Stimulated activated CD4-positive, alpha-beta T cell treated with anti-CD3 and anti-CD28 coated beads, Interleukin-4, amount 100 ng/mL, for 4 hours (primary cell): ENCODE measurements around the gene PKMYT1.
"Not testable (repeated sequence)": the region's sequence is repeated elsewhere in the genome, so short reads cannot be mapped to it uniquely, and the experiment has no call there.

Source experiments
- DNase-seq, 2 experiments: peaks; one replicate each; pipeline ENCODE4 v3.0.0-alpha.2; 2020

Gene PKMYT1

GRCh38 chr16:2955779-2956578, 24.3 kb downstream of the PKMYT1 start:
- no peak for DNase-seq

DNA sequence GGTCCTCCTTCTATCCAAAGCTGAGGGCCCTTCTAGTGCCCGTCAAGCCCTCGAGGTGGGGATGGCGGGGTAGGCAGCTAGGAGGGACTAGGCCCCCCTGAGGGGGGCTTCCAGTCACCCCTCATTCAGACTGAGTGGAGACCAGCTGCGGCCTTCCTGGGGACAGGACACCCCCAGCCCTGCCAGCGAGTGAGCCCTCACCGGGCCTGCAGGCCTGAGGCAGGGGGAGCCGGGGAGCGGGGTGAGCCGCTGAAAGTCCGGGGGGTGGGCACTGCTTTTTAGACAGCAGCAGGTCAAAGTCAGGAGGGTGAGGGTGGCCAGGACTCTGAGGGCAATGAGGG, 24.8 kb downstream of the PKMYT1 start:
- no peak for DNase-seq

GRCh38 chr16:2954656-2955381, 25.4 kb downstream of the PKMYT1 start:
- no peak for DNase-seq

GRCh38 chr16:2953706-2954627, 26.3 kb downstream of the PKMYT1 start:
- DNase-seq = no peak

DNA sequence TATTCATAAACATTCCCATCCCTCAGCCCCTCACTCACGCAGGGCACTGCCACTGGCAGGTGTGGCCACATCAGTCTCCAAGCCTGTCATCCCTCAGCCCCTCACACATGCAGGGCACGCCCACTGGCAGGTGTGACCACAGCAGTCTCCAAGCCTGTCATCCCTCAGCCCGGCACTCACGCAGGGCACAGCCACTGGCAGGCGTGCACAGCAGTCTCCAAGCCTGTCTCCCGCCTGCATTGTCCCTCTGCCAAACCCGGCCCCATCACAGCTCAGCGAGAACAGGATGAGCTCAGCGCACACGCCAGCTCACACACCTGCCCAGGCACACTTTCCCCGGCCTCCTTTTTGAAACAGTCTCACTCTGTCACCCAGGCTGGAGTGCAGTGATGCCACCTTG, 27.6 kb downstream of the PKMYT1 start:
- no peak for DNase-seq

- DNase-seq = no peak
Measured at GRCh38 chr16:2950773-2951172, 29.5 kb downstream of the PKMYT1 start.

- no peak for DNase-seq
Measured at GRCh38 chr16:2950353-2950724, 29.9 kb downstream of the PKMYT1 start.

DNA sequence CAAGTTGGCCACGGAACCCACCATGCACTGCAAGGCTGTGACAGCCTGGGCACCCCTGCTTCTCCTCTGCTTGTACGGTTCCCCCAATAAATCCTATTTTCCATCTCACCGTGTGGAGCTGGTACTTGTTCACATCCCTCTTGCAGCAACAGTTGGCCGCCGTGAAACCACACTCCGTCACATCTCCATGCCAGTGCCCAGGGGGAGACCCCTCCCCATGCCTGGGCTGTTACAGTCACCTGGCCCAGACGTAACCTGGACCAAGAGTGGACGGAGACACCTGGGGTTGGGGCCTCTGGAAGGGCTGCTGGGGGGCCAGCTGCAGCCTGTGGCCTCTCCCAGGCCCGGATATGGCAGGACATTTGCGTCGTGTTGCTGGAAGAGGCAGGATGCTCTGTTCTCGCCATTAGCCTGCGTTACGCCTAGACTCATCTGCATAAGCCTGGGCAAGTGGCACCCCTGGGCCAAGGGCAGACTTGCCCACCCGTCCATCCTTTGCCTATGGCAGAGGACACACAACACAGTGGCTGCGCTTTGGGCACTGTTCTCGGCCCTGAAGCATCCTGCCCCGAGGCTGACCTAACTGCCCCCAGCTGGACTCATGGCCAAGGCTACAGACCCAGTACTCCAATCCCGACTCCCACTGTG, 30.4 kb downstream of the PKMYT1 start:
- DNase-seq = no peak

DNA sequence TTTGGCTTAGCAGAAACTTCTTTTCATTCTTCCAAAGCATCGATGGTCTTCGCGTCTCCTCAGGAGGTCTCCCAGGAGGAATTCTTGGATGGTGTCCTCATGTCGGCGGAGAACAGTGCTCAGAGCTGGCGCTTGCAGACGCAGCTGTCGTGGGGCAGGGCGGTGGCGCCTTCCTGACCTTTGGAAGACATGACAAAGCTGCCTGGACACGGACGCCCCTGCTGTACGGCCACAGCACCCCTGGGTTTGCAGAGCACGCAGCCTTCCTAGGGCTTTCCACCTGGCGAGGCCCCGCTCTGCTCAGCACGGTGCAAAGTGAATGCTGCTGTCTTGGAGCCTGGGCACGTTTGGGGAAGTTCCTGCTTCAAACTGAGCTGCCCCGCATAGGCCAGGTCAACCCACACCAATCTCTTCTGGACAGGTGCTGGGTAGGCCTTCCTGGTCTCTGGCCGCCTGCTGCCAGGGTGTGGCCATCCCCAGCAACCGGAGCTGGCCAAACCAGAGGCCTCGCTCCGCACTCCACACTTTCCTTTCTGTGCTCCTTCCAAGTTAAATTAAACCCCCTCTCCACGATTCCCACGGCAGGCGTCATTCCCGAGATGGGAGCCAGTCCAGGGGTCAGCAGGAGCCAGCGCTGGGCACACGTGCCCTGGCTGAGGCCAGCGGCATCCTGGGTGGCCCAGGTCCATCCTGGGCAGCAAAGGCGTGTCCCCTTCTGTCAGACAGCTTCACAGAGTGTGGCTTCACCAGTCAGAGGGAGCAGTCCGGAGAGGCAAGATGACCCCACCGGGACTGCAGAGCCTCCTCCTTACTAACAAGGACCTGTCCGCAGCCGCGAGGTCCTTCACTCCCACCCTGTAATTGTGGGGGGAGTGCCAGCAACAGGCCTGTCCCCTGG, 31.2 kb downstream of the PKMYT1 start:
- no peak for DNase-seq

DNA sequence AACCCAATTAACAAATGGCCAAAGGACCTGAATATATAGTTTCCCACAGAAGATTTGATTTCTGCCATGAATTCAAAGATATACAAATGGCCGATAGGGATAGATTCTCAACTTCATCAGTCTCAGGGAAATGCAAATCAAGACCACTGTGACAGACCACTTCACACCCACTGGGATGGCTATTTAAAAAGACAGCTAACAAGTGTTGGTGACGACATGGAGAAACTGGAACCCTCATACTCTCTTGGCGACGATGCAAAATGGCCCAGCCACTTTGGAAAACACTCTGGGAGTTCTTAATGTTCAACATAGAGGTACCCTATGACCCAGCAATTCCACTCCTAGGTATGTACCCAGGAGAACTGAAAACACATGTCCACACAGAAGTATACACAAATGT, 33.6 kb downstream of the PKMYT1 start:
- DNase-seq = no peak

- DNase-seq = not testable (repeated sequence)
Measured at GRCh38 chr16:2943716-2944115, 36.5 kb downstream of the PKMYT1 start.

DNA sequence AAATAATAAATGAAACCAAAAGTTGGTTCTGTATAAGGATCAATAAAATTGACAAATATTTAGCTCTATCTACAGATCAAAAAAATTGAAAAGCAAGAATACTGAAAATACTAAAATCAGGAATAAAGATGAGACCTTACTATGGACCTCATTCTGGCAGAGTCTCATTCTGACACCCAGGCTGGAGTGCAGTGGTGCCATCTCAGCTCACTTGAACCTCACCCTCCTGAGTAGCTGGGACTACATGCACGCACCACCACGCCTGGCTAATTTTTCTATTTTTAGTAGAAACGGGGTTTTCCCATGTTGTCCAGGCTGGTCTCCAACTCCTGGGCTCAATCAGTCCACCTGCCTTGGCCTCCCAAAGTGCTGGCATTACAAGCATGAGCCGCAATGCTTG, 38.2 kb downstream of the PKMYT1 start:
- DNase-seq = no peak

DNA sequence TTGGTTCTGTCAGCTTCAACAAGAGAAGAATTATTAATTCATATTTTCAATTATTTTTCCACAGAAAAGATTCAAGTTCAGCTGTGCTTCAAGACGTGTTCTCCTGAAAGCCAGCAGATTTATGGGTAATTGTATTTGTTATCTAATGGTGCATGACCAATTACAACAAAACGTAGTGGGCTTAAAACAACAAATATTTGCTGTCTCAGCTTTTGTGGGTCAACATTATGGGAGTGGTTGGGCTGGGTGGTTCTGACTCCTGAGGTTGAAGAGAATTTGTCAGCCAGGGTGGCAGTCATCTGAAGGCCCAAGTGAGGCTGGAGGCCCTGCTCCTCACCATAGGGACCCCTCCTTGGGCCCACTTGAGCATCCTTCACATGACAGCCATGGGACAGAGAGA, 40.3 kb downstream of the PKMYT1 start:
- no peak for DNase-seq

- no peak for DNase-seq
Measured at GRCh38 chr16:2938206-2938605, 42.0 kb downstream of the PKMYT1 start.

GRCh38 chr16:2937170-2937569, 43.1 kb downstream of the PKMYT1 start:
- no peak for DNase-seq

DNA sequence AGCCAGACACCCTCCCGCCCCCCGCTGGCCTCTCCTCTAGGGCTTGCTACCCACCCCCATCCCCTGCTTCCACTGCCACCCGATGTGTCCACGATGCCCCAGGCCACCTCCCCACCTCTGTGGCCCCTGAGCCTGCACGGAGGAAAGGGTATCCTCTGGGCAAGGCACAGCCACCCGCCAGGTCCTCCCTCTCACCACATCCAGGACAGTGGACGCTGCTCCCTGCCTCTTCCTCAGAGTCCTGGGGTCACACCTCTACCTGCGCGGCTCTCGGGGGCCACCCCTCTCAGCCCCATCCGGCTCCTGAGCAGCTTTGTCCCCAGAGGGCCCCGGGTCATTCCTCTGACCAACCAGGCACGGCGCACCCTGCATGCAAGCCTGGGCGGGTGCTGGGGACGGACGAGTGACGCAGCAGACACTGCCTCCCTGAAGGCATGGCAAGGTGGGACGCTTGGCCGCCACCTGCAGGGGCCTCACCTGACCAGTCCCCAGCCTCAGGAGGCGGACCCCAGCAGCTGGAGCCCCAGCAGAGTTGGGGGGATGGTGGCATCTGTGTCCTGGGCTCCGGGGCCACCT, 43.7 kb downstream of the PKMYT1 start:
- no peak for DNase-seq

GRCh38 chr16:2934450-2934849, 45.8 kb downstream of the PKMYT1 start:
- DNase-seq = no peak

DNA sequence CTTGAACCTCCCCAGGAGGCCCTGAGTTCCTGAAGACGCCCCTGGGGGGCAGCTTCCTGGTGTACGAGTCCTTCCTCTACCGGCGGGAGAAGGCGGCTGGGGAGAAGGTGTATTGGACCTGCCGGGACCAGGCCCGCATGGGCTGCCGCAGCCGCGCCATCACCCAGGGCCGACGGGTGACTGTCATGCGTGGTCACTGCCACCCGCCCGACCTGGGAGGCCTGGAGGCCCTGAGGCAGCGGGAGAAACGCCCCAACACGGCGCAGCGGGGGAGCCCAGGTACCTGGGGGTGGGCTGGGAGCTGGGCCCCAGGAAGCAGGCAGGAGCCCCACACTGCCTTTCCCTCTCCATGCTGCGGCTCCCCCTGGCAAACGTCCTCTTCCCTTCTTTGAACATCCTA, 46.5 kb downstream of the PKMYT1 start:
- no peak for DNase-seq

GRCh38 chr16:2933136-2933535, 47.1 kb downstream of the PKMYT1 start:
- no peak for DNase-seq

- DNase-seq = not testable (repeated sequence)
Measured at GRCh38 chr16:2931231-2931914, 48.9 kb downstream of the PKMYT1 start.

- no peak for DNase-seq
Measured at GRCh38 chr16:2930236-2930635, 50.0 kb downstream of the PKMYT1 start.
